ENCODE data around the gene SEC22C.

The SEC22C gene

DNA sequence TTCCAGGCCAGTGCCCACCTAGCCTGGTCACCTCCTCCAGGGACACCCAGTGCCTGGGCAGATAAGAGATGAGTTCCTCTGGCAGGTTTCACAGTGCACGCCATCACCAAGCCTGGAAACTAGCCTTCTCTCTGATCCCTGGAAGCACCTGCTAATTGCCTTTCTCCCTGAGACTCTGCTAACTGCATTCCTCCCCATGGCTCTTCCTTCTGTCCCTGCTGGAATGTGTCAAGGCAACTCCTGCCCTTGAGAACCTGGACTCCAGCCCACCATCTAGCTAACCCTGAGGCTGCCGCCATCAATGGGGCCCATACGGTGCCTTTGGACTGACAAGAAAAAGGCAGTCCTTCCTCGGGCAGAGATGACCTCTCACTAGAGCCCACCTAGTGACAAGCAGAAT, 60.9 kb downstream of the SEC22C start:
- TF ChIP-seq, protein P1, sequence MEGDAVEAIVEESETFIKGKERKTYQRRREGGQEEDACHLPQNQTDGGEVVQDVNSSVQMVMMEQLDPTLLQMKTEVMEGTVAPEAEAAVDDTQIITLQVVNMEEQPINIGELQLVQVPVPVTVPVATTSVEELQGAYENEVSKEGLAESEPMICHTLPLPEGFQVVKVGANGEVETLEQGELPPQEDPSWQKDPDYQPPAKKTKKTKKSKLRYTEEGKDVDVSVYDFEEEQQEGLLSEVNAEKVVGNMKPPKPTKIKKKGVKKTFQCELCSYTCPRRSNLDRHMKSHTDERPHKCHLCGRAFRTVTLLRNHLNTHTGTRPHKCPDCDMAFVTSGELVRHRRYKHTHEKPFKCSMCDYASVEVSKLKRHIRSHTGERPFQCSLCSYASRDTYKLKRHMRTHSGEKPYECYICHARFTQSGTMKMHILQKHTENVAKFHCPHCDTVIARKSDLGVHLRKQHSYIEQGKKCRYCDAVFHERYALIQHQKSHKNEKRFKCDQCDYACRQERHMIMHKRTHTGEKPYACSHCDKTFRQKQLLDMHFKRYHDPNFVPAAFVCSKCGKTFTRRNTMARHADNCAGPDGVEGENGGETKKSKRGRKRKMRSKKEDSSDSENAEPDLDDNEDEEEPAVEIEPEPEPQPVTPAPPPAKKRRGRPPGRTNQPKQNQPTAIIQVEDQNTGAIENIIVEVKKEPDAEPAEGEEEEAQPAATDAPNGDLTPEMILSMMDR (IDR thresholded peaks at IDR 0.05; ENCODE audit: extremely low read depth, insufficient read depth, missing control alignments), result no peak
- DNase-seq (ENCODE audit: low spot score), result no peak
- in situ Hi-C loops (cut with MboI; ENCODE audit: low pct_unique_long_range_greater_than_20kb, low sequenced_read_pairs, unreplicated experiment), result no loop called here

DNA sequence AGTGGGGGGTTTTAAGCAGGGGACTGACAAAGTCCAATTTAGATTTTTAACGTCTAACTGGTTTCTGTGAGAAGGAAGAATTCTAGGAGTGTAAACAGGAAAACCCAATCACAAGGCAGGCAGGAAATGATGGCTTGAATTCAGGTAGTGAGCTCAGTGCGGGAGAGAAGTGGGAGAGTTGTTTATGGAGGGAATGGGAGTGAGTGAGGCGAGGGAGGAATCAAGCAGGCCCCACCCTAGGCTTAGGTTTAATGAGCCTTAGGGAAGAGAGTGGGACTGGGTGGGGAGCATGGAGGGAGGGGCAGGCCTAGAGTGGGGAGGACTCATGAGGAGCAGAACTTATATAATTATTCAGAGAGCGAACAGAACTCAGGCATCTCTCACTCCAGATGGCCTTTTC, 61.4 kb downstream of the SEC22C start:
- TF ChIP-seq, protein P1 (IDR thresholded peaks at IDR 0.05; ENCODE audit: extremely low read depth, insufficient read depth, missing control alignments), result no peak
- DNase-seq (ENCODE audit: low spot score), result no peak
- in situ Hi-C loops (cut with MboI; ENCODE audit: low pct_unique_long_range_greater_than_20kb, low sequenced_read_pairs, unreplicated experiment), result no loop called here

DNA sequence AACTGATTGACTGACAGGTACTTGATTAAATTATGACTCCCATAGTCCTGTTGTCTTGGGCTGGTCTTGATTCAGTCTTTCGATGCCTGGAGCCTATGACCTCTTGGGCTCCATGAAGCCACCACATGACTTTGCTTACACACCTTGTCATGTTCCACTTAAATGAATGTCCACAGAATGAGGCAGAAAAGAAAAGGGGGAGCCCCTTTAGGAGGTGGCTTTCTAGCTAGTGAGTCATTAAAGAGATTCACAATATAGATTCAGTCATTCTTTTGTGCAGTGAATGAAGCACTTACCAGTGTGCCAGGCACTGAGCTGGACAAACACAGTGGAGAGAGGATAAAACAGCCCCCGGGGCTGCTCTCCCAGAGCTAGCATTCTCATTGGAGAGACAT, 62.2 kb downstream of the SEC22C start:
- in situ Hi-C loops (cut with MboI; ENCODE audit: low pct_unique_long_range_greater_than_20kb, low sequenced_read_pairs, unreplicated experiment), result no loop called here
- no peak for DNase-seq (ENCODE audit: low spot score)

DNA sequence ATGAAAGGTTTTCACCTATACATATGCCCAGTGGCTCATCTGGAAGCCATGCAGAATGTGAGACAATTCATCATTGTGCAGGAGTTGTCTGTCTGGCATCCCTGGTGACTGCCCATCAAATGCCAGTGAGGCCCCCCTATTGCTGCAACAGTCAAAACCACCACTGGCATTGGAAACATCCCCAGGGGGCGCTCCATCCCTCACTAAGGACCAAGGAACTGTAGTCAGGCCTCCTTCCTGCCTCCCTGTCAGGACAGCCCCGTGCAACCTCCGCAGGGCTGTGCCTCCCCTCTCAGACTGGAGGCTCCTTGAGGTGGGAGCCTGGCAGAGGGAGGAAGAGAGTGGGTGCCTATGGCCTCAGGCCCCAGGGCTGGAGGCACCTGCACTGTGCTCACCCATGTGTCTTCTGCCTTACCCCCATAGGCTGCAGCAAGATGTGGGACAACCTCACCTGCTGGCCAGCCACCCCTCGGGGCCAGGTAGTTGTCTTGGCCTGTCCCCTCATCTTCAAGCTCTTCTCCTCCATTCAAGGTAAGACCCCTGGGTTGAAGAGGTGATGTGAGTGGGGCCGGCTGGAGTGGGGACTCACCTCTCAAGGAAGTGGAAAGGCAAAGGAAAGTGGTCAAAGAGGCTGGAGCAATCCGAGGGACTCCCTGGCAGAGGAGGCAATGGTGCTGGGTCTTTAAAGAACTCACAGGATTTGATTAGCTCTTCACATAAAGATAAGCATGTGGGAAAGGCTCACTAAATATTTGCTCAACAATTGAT, 62.8 kb downstream of the SEC22C start:
- no peak for DNase-seq (ENCODE audit: low spot score)
- in situ Hi-C loops (cut with MboI; ENCODE audit: low pct_unique_long_range_greater_than_20kb, low sequenced_read_pairs, unreplicated experiment), result no loop called here
- TF ChIP-seq, protein P1 (IDR thresholded peaks at IDR 0.05; ENCODE audit: extremely low read depth, insufficient read depth, missing control alignments), result no peak

More for the DNA sequence above, 62.2 kb downstream of the SEC22C start:
- TF ChIP-seq, protein P1 (IDR thresholded peaks at IDR 0.05; ENCODE audit: extremely low read depth, insufficient read depth, missing control alignments), result no peak

DNA sequence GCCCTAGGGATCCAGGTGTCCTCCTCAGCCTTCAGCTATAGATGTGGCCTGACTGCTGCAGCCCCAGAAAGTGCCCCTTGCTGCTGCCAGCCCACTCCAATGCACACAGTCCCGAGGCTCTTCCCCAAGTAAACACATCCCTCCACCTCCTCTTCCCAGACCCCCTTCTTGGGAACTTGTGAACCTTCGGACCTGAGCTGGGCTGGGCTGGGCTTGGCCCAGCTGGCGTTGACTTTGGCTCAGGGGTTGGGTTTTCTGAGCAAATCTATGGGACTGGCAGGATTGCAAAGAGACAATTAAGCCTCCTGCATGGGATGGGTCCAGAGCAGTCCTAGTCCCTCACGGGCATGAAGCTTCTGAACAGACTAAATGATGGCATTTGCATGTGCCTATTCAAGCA, 64.7 kb downstream of the SEC22C start:
- no peak for DNase-seq (ENCODE audit: low spot score)
- in situ Hi-C loops (cut with MboI; ENCODE audit: low pct_unique_long_range_greater_than_20kb, low sequenced_read_pairs, unreplicated experiment), result no loop called here
- TF ChIP-seq, protein P1 (IDR thresholded peaks at IDR 0.05; ENCODE audit: extremely low read depth, insufficient read depth, missing control alignments), result no peak

DNA sequence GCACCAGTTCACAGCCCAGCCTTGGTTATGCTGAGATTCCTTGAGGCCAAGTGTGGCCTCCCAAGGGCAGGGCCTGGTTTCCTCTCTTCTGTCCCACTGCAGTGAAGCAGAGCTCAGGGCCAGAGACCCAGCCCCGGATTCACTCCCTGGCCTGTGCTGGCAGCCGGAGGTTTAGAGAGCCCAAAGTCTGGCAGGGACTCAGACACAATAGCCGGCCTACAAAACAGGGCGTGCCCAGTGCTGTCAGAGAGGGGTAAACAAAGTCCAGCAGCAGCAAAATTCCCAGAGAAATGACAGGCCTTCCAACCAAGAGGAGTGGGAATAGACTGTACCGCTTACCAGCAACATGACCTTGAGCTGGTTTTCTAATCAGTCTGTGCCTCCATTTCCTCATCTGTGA, 65.3 kb downstream of the SEC22C start:
- TF ChIP-seq, protein P1 (IDR thresholded peaks at IDR 0.05; ENCODE audit: extremely low read depth, insufficient read depth, missing control alignments), result no peak
- no peak for DNase-seq (ENCODE audit: low spot score)
- in situ Hi-C loops (cut with MboI; ENCODE audit: low pct_unique_long_range_greater_than_20kb, low sequenced_read_pairs, unreplicated experiment), result no loop called here
